Measurements from ENCODE around the gene BMP10. TPM values are rescaled to one million over a fixed set of nuclear protein-coding genes. Genes with fewer than 3 reads are reported as not detected.

Gene BMP10
- polyA plus RNA-seq, 1 donor (not counting 4 experiments of a cell fraction or from before 2014, with no cell fraction given): 0.05 TPM

DNA sequence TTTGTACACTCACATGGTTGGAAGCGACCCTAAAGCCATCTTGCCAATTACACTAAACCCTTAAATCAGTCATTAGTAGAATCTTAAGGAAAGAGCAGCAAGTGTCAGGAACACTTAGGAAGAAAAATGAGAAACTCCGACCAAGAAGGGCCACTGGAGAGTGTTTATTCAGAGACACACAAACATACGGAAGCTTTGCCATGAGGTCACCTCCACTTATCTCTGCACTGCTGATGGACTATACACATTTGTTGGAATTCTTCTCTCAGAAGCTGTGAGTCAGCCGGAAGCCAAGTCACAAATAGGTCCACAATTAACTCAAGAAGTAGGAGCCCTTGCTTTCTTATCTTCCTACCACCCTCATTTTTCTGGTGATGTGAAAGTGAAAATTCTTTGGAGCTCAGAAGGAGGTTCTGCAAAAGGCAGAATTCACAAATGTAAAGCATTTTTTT lies 21.6 kb downstream of the BMP10 start:
- H3K27me3 ChIP-seq (ENCODE audit: control insufficient read depth, extremely low read depth, insufficient read depth, low read length): no peaks in the 10 kb centered on the region
- no peak overlapping the region for H3K4me2 ChIP-seq (ENCODE audit: control insufficient read depth, extremely low read depth, insufficient read depth, low read depth, low read length)
- dilution Hi-C loops (cut with MboI; ENCODE audit: extremely low pct_ligation_motif_present, low sequenced_read_pairs): no loop called here
- no peaks in the 10 kb centered on the region for H3K9me3 ChIP-seq (ENCODE audit: control insufficient read depth, low read depth, low read length)
- no peak overlapping the region for H2AFZ ChIP-seq (ENCODE audit: control insufficient read depth, low read length)
- no peak for TF ChIP-seq EZH2 (IDR thresholded peaks at IDR 0.05; ENCODE audit: low read length)
- TF ChIP-seq, protein P1, sequence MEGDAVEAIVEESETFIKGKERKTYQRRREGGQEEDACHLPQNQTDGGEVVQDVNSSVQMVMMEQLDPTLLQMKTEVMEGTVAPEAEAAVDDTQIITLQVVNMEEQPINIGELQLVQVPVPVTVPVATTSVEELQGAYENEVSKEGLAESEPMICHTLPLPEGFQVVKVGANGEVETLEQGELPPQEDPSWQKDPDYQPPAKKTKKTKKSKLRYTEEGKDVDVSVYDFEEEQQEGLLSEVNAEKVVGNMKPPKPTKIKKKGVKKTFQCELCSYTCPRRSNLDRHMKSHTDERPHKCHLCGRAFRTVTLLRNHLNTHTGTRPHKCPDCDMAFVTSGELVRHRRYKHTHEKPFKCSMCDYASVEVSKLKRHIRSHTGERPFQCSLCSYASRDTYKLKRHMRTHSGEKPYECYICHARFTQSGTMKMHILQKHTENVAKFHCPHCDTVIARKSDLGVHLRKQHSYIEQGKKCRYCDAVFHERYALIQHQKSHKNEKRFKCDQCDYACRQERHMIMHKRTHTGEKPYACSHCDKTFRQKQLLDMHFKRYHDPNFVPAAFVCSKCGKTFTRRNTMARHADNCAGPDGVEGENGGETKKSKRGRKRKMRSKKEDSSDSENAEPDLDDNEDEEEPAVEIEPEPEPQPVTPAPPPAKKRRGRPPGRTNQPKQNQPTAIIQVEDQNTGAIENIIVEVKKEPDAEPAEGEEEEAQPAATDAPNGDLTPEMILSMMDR (optimal IDR thresholded peaks at IDR 0.05 in 1 of 3, IDR thresholded peaks at IDR 0.05 in 1 of 3, conservative IDR thresholded peaks at IDR 0.05 in 1 of 3; ENCODE audit: extremely low read depth in 1 of 3, insufficient read depth in 2 of 3, low read length in 3 of 3): no peak
- H3K27ac ChIP-seq (ENCODE audit: control insufficient read depth, insufficient read depth, low read length): no peak overlapping the region
- no peak overlapping the region for H3K9ac ChIP-seq (ENCODE audit: control insufficient read depth, extremely low read depth, insufficient read depth, low read length)
- H3K4me3 ChIP-seq (ENCODE audit: control insufficient read depth in 2 of 3, extremely low read depth in 1 of 3, insufficient read depth in 2 of 3, low read depth in 1 of 3, low read length in 3 of 3): no peak overlapping the region
- DNase-seq (ENCODE audit: low read depth, low spot score) (no peak), FAIRE-seq (no peak)
- H3K79me2 ChIP-seq (ENCODE audit: control insufficient read depth, insufficient read depth, low read length): no peaks in the 10 kb centered on the region
- H3K4me1 ChIP-seq (ENCODE audit: control insufficient read depth, extremely low read depth, insufficient read depth, low read length): peaks cover 5% of the 10 kb centered on the region
- no peaks in the 10 kb centered on the region for H4K20me1 ChIP-seq (ENCODE audit: control insufficient read depth, extremely low read depth, insufficient read depth, low read length)
- H3K36me3 ChIP-seq (ENCODE audit: control insufficient read depth in 2 of 2, extremely low read depth in 1 of 2, insufficient read depth in 2 of 2, low read length in 2 of 2): no peaks in the 10 kb centered on the region
- no peaks in the 10 kb centered on the region for H3K9me1 ChIP-seq (ENCODE audit: control insufficient read depth, extremely low read depth, insufficient read depth, low read length)

DNA sequence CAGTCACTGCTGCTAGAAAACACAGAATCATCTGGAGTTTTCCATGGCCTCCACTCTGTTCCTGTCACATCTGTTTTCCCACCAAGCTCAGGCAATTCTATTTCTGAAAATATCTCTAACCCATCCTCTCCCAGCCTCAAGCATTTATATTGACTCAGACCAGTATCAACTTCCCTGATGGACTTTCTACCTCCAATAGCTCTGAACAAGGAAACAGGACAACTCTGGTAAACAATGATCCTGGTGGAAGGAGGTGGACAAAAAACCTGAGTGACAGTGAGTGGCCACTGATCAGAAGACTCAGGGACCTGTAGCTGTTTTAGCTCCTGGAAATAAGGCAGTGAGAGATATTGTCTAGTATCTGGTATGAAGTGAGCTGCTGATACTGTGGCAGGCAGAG lies 23.4 kb downstream of the BMP10 start:
- Histone ChIP-seq H3K9ac (ENCODE audit: control insufficient read depth, extremely low read depth, insufficient read depth, low read length) (no peak overlapping the region), H4K20me1 (ENCODE audit: control insufficient read depth, extremely low read depth, insufficient read depth, low read length) (no peaks in the 10 kb centered on the region), H3K79me2 (ENCODE audit: control insufficient read depth, insufficient read depth, low read length) (no peaks in the 10 kb centered on the region), H3K4me2 (ENCODE audit: control insufficient read depth, extremely low read depth, insufficient read depth, low read depth, low read length) (no peak overlapping the region), H3K9me1 (ENCODE audit: control insufficient read depth, extremely low read depth, insufficient read depth, low read length) (no peaks in the 10 kb centered on the region), H3K36me3 (ENCODE audit: control insufficient read depth in 2 of 2, extremely low read depth in 1 of 2, insufficient read depth in 2 of 2, low read length in 2 of 2) (no peaks in the 10 kb centered on the region), H3K27ac (ENCODE audit: control insufficient read depth, insufficient read depth, low read length) (no peak overlapping the region), H2AFZ (ENCODE audit: control insufficient read depth, low read length) (no peak overlapping the region), H3K9me3 (ENCODE audit: control insufficient read depth, low read depth, low read length) (no peaks in the 10 kb centered on the region), H3K27me3 (ENCODE audit: control insufficient read depth, extremely low read depth, insufficient read depth, low read length) (no peaks in the 10 kb centered on the region), H3K4me1 (ENCODE audit: control insufficient read depth, extremely low read depth, insufficient read depth, low read length) (no peaks in the 10 kb centered on the region), H3K4me3 (ENCODE audit: control insufficient read depth in 2 of 3, extremely low read depth in 1 of 3, insufficient read depth in 2 of 3, low read depth in 1 of 3, low read length in 3 of 3) (no peak overlapping the region)
- TF ChIP-seq, protein P1 (optimal IDR thresholded peaks at IDR 0.05 in 1 of 3, IDR thresholded peaks at IDR 0.05 in 1 of 3, conservative IDR thresholded peaks at IDR 0.05 in 1 of 3; ENCODE audit: extremely low read depth in 1 of 3, insufficient read depth in 2 of 3, low read length in 3 of 3): no peak
- no peak for TF ChIP-seq EZH2 (IDR thresholded peaks at IDR 0.05; ENCODE audit: low read length)
- FAIRE-seq: no peak
- DNase-seq (ENCODE audit: low read depth, low spot score): no peak
- dilution Hi-C loops (cut with MboI; ENCODE audit: extremely low pct_ligation_motif_present, low sequenced_read_pairs): no loop called here
